GM19099 (cell line): Measurements from ENCODE around the gene FAM163A.

ENCODE experiments used
- POLR2A ChIP-seq: IDR thresholded peaks from 3 replicates; pipeline ENCODE4 v1.6.1; 2011; ENCODE audit warnings: low read depth; ENCODE audit not compliant: insufficient read length; ENCODE audit errors: extremely low read depth

The FAM163A gene

DNA sequence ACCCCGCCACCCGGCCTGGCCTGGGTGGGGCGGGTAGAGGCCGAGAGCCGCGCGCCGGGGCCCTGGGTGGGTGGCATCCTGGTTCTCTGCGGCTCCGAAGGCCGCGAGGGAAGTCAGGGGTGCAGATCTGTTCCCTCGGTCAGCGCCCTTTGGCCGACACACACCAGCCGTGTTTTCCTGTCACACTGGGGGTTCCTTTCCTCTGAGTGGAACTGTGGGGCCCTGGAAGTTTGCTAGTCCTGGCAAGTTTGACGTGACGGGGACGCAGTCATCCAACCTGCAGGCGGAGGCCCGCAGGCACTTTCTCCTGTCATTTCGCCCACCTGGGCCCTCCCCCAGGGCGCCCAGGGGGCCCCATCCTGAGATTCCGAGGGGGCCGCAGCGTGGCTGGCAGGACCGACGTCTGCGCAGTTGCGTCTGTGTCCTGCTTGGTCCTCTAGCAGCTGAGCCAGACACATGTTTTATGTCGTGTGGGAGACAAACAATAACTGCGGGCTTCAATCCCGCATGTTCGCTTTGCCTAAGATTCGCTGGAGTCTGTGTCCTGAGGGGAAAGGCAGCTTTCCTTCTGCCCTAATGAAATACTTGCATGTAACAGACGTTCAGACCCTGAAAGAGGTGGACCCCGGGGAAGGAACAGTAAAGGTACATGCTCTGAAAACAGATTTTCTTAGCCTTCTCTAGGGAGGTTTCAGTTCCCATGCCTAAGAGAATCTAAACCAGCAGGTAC, 1.5 kb downstream of the FAM163A start:
- no peak for TF ChIP-seq POLR2A

DNA sequence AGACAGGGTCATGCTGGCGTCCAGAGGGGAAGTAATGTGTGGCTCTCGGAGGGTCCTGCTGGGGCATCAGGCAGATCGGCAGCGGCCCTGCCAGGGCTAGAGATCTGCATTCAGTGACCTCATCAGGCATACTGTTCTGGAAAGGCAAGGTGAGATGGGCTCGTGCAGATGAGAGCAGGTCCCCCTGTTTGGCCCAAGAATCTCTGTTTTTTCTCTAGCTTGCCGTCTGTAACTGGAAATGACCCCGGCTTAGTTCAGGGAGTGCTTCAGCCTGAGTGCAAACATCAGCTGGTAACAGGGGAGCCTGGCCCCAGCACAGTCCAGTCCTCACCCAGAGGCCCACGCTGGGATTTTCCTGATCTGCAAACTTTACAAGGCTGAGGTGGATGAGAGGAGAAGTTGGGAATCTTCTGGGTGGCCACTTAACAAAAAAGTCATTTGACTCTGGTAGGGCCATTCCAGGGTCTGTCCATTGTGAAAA, 2.1 kb downstream of the FAM163A start:
- TF ChIP-seq POLR2A = no peak

DNA sequence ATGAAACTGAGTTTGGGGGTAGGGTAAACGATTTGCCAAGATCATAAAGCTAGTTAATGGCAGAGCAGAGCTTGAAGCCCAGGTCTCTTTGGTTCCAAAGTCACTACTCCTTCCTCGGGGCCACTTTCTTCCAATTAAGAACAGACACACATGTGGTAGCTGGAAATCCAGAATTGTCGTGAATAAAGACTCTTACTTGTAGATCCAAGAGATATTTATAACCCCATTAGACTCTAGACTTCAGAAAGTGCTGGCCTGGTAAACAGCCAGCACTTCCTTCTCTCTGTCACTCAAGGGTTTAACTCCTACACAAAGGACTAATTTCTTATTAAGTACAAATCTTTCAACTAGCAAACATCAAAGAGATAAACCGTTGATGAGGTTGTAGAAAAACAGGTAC, 2.7 kb downstream of the FAM163A start:
- TF ChIP-seq POLR2A = no peak

DNA sequence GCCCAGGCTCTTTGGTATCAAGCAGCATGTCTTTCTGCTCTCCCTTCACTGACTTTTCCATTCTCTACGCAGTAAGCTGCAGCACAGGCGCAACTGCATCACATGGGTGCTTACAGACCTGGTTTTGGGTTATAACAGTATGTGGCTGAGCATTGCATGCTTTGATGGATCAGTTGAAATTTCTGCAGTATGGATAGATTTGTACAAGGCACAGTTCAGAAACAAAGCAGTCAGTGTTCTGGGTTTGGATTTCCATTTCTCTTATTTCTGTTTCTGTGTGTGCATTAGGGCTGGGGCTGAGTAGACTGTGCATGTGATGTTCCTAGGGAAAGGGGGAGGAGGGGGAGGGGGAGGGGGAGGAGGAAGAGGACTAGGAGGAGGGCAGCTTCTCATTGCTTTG, 4.5 kb downstream of the FAM163A start:
- no peak for TF ChIP-seq POLR2A

DNA sequence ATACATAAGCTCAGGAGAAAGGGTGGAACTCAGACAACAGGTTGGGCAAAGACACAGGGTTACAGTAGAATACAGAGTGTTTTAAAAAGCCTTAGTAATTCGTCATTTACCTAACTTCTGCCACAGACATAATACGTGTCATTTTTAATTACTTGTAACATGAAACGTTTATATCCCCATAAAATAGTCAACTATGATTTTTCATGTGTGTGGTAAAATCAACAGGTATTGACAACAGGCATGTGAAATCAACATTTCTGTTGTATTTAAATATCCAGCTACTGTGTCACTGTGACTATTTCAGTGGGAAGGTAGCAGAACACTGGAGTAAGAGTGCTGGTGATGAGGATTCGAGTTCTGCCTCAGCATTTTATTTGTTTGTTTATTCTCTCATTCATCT, 5.7 kb downstream of the FAM163A start:
- TF ChIP-seq POLR2A = no peak

DNA sequence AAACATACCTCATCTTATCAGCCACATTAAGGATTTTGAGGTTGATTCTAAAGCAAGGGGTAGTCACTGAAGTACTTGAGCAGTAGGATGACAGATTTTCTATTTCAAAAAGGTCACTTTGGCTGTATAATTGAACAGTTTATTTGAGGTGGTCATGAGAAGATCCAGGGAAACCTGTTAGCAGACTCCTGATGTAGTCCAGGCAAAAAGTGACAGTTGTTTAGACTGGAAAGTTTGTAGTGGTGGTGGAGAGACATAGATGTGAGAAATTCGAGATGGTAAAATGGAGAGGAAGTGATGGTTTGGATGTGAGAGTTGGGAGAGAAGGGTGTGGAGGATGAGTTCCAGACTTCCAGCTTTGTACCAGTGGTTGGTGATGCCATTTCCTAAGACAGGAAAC, 7.5 kb downstream of the FAM163A start:
- TF ChIP-seq POLR2A = no peak

DNA sequence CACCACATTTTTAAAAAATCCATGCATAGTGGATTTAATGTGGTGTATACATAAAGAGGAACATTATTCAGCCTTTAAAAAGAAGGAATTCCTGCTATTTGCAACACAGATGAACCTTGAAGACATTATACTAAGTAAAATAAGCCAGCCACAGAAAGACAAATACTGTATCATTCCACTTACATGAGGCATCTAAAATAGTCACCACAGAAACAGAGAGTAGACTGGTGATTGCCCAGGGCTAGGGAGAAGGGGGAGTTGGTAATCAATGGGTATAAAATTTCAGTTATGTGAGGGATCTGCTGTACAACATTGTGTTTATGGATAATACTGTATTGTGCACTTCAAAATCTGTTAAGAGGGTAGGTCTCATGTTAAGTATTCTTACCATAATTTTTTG, 10.0 kb downstream of the FAM163A start:
- no peak for TF ChIP-seq POLR2A

DNA sequence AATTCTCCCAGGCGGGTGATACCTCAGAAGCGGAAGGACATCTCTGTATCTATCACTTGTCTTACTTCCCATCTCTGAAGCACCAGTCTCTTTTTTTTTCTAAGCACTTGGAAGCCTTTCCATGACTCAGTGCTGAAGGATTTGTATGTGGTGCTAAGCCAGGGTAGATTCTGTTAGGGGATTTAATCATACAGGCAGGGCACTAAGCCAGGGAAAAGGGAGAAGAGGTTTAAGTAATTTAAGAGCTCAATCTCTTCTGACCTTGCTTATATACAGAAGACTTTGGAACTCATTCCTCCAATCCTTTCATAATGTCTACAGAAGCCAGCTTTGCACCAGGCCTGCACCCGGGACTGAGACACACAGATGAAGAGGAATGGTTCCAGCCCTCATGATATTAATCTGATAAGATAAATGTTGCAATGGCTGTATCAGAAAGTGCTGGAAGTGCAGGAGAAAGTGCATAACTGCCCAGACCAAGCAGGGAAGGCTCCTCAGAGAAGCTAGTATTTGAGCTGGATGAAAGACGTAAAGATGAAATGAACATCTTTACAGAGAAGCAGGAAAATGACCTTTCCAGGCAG, 11.0 kb downstream of the FAM163A start:
- TF ChIP-seq POLR2A = no peak

DNA sequence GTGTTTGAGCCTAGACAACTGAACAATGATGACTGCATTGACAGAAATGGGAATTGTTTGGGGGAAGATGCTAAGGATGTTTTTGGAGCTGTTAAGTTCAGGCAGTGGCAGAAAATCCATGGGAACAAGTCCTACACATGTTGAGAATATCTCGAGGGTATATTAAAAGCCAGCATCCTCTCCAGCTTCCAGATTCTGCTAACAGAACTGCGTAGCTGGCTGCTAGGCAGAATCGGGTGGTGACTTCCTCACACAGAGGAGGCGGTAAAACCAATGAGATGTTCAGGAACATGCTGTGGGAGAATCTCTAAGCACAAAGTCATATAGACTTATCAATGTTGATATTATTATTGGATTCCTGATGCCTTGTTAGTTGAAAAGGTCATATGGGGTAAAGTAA, 14.8 kb downstream of the FAM163A start:
- TF ChIP-seq POLR2A = no peak

DNA sequence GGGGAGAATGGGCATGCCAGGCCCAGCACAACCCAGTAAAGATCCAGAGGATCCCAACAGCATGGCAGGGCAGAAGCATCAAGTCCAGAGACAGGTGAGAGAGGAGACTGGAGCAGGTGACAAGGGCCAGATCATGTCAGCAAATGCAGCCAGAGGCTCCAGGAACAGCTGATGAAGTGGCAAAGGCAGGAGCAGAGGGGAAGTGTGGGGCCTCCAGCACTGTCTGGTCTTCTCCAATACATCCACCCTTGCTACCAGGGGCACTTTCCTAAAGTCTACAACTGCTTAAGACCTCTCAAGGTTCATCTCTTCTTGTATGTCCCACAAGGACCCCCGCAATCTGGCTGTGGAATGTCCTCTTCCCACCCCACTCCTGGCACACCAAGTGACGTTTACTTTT, 17.4 kb downstream of the FAM163A start:
- TF ChIP-seq POLR2A = no peak

DNA sequence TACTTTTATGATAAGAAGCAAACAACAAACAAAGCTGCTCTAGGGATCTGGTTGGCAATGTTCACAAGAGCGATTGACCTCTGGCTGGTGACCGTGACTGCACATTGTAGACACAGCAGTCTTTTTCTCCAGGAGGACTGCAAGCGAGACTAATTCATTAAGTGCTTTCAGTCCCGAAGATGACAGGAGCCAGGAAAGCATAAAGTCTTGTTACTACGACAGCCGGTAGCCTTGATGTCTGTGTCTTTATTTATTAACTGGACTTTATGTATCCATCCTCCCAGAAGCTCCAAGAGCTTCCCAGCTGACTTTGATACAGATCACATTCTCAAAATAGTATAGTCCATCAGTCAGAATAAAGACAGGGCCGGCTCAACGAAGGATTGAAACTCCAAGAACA, 18.2 kb downstream of the FAM163A start:
- TF ChIP-seq POLR2A = no peak

DNA sequence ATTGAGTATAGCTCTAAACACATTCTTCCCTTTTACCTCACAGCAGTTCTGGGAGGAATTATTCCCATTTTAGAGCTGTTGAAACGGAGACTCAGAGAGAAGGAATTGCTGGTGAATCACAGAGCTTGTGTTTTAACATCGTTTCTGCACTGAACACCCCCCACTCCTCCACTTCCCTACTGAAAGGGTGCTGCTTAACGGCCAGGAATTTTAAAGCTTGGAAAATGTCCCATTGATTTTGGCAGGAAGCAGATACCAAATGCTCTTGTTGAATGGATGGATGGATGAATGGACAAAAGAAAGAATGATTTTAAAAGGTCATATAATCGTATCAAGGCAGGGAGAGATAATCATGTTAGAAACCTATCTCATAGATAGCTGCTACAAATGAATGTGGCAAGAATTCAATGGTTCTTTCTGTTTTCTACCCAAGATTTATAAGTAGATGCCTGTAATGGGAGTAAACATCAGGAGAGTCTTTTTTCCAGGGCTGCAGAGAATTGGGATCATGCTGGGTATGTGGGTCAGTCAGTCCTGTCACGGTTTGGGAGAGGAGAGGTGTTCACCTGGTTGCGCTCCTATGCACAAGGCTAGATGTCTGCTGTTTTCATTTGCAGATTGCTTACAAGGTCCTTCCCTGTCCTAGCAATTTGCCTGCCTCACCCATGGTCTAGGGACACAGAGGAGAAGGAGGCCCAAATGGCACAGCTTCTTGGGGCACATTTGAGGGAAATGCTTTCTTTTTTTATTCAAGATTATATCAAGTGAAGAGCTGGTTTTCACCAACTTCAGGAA, 19.0 kb downstream of the FAM163A start:
- TF ChIP-seq POLR2A = no peak

DNA sequence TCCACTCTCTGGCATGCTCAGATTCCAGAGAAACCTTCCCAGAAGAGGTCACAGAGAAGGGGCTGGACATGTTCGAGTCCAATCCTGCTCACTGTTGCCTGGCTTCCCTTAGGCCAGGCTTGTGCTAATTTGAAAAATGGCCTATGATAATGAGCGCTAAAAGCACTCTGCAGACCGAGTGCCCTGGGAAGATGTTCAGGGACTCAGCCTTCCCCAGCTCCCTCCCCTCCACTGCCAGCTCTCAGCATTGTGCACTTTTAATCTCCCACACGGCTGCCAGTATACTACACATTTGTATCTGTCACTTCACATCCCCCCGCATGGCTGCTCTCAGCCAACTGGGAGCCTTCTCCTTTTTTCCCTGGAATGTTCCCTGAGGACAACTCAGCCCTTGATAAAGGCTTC, 24.1 kb downstream of the FAM163A start:
- TF ChIP-seq POLR2A = no peak

DNA sequence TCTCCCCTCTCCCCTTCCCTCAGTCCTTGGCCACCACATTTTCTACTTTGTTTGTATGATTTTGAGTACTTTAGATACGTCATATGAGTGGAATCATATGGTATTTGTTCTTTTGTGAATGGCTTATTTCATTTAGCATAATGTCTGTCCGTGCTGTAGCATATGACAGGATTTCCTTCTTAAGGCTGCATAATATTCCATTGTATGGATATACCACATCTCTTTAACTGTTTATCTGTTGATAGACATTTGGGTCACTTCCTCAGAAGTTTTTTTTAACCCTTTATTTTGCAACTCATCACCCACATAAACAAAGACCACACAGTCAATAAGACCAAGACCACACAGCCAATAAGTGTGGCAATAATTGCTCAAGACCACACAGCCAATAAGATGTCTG, 24.9 kb downstream of the FAM163A start:
- TF ChIP-seq POLR2A = no peak

DNA sequence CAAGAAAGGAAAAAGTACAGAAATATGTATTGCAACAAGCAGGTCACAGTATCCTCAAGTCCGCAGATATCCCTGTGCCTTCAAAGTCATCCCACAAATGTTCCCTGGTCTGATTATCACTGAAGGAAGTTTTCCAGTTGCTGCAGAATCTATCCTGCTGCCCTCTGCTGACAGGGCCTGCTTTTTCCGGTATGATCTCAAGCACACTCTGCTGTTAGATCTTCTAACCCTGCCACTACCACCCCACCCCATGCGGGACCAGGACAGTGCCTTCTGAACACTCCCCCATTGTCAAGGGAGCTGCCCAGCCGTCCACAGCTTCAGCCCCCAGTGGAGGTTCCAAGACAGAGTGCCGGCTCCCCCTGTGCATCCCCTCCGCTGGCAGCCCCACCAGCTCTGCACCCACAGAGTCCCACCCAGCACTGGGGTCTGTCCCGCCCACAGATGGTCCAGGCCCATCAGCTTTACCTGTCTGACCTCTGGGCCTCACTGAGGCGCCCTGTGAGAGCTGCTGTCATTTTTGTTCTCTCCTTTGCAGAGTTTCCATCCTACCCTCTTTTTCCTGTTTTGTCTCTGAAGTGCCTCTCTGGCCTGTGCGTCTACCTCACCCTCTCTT, 27.9 kb downstream of the FAM163A start:
- TF ChIP-seq POLR2A = no peak
